ENCODE measurements around the gene IL10.

IL10 gene

GRCh38 chr1:206787891-206788290 is 15.6 kb upstream of the IL10 start:
- CTCF ChIA-PET = interaction anchor here (2.9 kb wide), 1 partner anchor 11 kb away, joined by 14 read pairs; no protein-coding TSS in a partner anchor
- no peaks in the 10 kb centered on the region for H3K4me1 ChIP-seq (ENCODE audit: control insufficient read depth, insufficient read depth, low read length)
- no peak overlapping the region for H3K27ac ChIP-seq (ENCODE audit: extremely low read depth, low read depth, low read length)
- POLR2A ChIA-PET = no interaction called here
- H3K4me3 ChIP-seq (ENCODE audit: low read depth, low read length) = no peak overlapping the region
- TF ChIP-seq ELK4 (IDR thresholded peaks at IDR 0.05; ENCODE audit: borderline replicate concordance, low read depth, low read length) (no peak), FEZF1 (tag by site-specific recombination; IDR thresholded peaks at IDR 0.05) (no peak), ZBTB49 (tag by site-specific recombination; IDR thresholded peaks at IDR 0.05; ENCODE audit: low read depth) (no peak), KLF7 (tag by site-specific recombination; IDR thresholded peaks at IDR 0.05; ENCODE audit: borderline replicate concordance) (no peak), ZNF2 (tag by site-specific recombination; IDR thresholded peaks at IDR 0.05) (no peak), ZSCAN18 (tag by site-specific recombination; IDR thresholded peaks at IDR 0.05) (no peak), HIC1 (tag by site-specific recombination; IDR thresholded peaks at IDR 0.05) (no peak), ZBTB1 (tag by site-specific recombination; IDR thresholded peaks at IDR 0.05) (no peak), ZNF433 (tag by site-specific recombination; IDR thresholded peaks at IDR 0.05; ENCODE audit: low read depth) (no peak), MEIS1 (CRISPR knock-in tag; IDR thresholded peaks at IDR 0.05; ENCODE audit: borderline replicate concordance) (no peak), ZNF521 (tag by site-specific recombination; IDR thresholded peaks at IDR 0.05) (no peak)
- H3K9me3 ChIP-seq (ENCODE audit: control insufficient read depth, insufficient read depth, low read depth, low read length) = no peaks in the 10 kb centered on the region
- no peaks in the 10 kb centered on the region for H3K36me3 ChIP-seq (ENCODE audit: control insufficient read depth in 2 of 2, insufficient read depth in 1 of 2, low read length in 2 of 2)

- Histone ChIP-seq H3K36me3 (ENCODE audit: control insufficient read depth in 2 of 2, insufficient read depth in 1 of 2, low read length in 2 of 2) (no peaks in the 10 kb centered on the region), H3K4me1 (ENCODE audit: control insufficient read depth, insufficient read depth, low read length) (no peaks in the 10 kb centered on the region), H3K4me3 (ENCODE audit: low read depth, low read length) (no peak overlapping the region), H3K27ac (ENCODE audit: extremely low read depth, low read depth, low read length) (no peak overlapping the region), H3K9me3 (ENCODE audit: control insufficient read depth, insufficient read depth, low read depth, low read length) (no peaks in the 10 kb centered on the region)
- ChIA-PET POLR2A (interaction anchor here (0.6 kb wide), 1 partner anchor 44 kb away, joined by 3 read pairs; no protein-coding TSS in a partner anchor), CTCF (interaction anchor here (0.6 to 1.6 kb wide), 7 partner anchors 12 to 126 kb away, joined by 3 to 10 read pairs (median 3); partner anchors contain the start of gene IL10)
- no peak for TF ChIP-seq ZFP69B (tag by site-specific recombination; IDR thresholded peaks at IDR 0.05)
- TF ChIP-seq ZSCAN4 (tag by site-specific recombination; IDR thresholded peaks at IDR 0.05) = no peak
- no peak for TF ChIP-seq ZNF335 (tag by site-specific recombination; conservative IDR thresholded peaks at IDR 0.05)
- TF ChIP-seq ZNF843 (tag by site-specific recombination; IDR thresholded peaks at IDR 0.05) = no peak
- TF ChIP-seq ZNF280D (tag by site-specific recombination; IDR thresholded peaks at IDR 0.05) = no peak
- TF ChIP-seq HOXD13 (CRISPR knock-in tag; IDR thresholded peaks at IDR 0.05; ENCODE audit: borderline replicate concordance) = no peak
- no peak for TF ChIP-seq PATZ1 (tag by site-specific recombination; IDR thresholded peaks at IDR 0.05)
- TF ChIP-seq ZNF155 (tag by site-specific recombination; IDR thresholded peaks at IDR 0.05) = no peak
- no peak for TF ChIP-seq SP2 (tag by site-specific recombination; IDR thresholded peaks at IDR 0.05)
Observed at GRCh38 chr1:206786212-206786886, 14.1 kb upstream of the IL10 start.
